ENCODE data around the gene ARHGAP5.
"Not testable (repeated sequence)": the region's sequence is repeated elsewhere in the genome, so short reads cannot be mapped to it uniquely, and the experiment has no call there.

ARHGAP5 gene

DNA sequence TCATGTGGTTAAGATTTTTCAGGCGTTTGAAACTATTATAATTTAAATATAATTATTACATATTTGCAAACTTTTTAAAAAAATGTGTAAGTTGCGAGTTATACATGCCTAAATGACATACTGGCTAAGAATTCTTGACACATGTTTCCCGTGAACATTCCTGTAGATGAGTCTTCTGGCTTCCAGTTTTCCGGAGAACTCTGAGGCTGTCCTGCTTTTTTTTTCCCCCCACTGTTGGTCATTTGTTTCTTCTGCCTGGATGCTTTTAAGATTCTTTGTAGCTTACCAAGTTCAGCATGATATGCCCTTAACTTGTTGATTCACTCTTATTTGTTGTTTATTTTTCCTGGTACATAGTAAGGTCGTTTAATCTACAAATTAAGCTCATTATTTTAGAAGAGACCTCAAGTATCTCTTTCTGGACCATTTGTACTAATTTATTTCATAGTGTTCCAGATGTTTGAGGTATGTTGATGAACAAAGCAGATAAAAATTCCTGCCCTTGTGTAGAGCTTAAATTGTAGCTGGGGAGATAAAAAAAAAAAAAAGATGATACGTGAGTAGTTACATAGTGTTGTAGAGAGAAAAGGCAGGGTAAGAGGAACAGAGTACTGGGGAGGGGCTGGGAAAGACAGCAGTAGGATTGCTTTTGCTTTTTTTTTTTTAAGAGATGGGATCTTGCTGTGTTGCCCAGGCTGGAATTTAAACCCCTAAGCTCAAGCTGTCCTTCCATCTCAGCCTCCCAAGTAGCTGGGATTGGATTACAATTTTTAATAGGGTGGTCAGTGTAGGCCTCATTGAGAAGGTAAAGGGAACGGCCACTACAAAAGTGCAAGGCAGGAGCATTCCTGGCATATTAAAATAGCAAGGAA lies 32.8 kb downstream of the ARHGAP5 start:
- DNase-seq (ENCODE audit: low spot score) = no peak
- H3K27ac ChIP-seq = no peak overlapping the region
- TF ChIP-seq, protein P1, sequence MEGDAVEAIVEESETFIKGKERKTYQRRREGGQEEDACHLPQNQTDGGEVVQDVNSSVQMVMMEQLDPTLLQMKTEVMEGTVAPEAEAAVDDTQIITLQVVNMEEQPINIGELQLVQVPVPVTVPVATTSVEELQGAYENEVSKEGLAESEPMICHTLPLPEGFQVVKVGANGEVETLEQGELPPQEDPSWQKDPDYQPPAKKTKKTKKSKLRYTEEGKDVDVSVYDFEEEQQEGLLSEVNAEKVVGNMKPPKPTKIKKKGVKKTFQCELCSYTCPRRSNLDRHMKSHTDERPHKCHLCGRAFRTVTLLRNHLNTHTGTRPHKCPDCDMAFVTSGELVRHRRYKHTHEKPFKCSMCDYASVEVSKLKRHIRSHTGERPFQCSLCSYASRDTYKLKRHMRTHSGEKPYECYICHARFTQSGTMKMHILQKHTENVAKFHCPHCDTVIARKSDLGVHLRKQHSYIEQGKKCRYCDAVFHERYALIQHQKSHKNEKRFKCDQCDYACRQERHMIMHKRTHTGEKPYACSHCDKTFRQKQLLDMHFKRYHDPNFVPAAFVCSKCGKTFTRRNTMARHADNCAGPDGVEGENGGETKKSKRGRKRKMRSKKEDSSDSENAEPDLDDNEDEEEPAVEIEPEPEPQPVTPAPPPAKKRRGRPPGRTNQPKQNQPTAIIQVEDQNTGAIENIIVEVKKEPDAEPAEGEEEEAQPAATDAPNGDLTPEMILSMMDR (IDR thresholded peaks at IDR 0.05) = no peak
- no peak overlapping the region for H3K4me3 ChIP-seq

DNA sequence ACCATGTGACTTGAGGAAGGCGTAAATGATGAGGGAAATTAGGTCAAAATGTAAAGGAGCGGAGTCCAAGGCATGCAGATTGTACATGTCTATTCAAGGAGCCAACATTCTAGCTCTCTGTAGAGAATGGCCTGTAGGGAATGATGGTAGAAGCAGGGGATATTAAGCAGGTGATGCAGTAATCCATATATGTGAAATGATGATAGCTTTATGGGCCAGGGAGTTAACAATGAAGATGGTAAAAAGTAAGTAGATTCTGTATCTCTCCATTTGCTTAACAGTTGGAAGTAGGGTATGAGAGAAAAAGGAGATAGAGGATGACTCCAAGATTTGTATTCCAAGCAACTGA lies 33.4 kb downstream of the ARHGAP5 start:
- TF ChIP-seq, protein P1 (IDR thresholded peaks at IDR 0.05) = no peak
- H3K27ac ChIP-seq = no peak overlapping the region

DNA sequence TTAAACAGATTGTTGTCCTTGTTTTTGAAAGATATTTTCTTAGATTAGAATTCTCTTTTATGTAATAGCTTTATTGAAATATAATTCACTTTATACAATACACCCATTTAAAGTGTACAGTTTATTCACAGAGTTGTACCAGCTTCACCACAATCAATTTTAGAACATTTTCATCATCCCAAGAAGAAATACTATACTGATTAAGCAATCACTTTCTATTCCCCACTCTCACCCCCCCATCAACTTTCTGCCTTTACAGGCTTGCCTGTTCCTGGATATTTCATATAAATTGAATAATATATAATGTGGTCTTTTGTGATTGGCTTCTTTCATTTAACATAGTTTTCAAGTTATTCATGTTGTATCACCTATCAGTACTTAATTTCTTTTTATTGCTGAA lies 44.4 kb downstream of the ARHGAP5 start:
- no peak overlapping the region for H3K4me3 ChIP-seq
- DNase-seq (ENCODE audit: low spot score) = no peak
- TF ChIP-seq, protein P1 (IDR thresholded peaks at IDR 0.05) = no peak
- H3K27ac ChIP-seq = no peak overlapping the region

More for the DNA sequence above, 33.4 kb downstream of the ARHGAP5 start:
- H3K4me3 ChIP-seq = no peak overlapping the region
- no peak for DNase-seq (ENCODE audit: low spot score)

DNA sequence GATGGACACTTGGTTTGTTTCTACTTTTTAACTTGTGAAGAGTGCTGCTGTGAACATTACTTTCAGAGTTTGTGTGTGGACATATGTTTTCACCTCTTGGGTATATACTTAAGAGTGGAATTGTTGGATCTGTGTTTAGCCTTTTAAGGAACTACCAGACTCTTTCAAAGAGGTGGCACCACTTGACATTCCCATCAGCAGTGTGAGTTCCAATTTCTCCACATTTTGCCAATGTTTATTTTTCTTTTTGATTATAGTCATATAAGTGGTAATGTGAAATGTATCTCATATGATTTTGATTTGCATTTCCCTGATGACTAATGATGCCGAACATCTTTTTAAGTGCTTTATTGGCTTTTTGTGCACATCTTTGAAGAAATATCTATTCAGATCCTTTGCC lies 44.8 kb downstream of the ARHGAP5 start:
- TF ChIP-seq, protein P1 (IDR thresholded peaks at IDR 0.05) = no peak

DNA sequence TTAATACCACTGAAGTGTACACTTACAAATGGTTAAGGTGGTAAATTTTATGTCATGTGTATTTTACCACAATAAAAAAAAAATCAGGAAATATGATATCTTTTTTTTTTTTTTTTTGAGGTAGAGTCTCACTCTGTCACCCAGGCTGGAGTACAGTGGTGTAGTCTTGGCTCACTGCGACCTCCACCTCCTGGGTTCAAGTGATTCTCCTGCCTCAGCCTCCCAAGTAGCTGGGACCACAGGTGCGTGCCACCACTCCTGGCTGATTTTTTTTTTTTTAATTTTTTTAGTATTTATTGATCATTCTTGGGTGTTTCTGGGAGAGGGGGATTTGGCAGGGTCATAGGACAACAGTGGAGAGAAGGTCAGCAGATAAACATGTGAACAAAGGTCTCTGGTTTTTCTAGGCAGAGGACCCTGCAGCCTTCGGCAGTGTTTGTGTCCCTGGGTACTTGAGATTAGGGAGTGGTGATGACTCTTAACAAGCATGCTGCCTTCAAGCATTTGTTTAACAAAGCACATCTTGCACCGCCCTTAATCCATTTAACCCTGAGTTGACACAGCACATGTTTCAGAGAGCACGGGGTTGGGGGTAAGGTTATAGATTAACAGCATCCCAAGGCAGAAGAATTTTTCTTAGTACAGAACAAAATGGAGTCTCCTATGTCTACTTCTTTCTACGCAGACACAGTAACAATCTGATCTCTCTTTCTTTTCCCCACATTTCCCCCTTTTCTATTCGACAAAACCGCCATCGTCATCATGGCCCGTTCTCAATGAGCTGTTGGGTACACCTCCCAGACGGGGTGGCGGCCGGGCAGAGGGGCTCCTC lies 50.0 kb downstream of the ARHGAP5 start:
- H3K4me3 ChIP-seq; H3K27ac ChIP-seq; DNase-seq (ENCODE audit: low spot score): not testable (repeated sequence)

More for the DNA sequence above, 44.8 kb downstream of the ARHGAP5 start:
- H3K4me3 ChIP-seq = no peak overlapping the region
- DNase-seq (ENCODE audit: low spot score) = no peak
- H3K27ac ChIP-seq = no peak overlapping the region

DNA sequence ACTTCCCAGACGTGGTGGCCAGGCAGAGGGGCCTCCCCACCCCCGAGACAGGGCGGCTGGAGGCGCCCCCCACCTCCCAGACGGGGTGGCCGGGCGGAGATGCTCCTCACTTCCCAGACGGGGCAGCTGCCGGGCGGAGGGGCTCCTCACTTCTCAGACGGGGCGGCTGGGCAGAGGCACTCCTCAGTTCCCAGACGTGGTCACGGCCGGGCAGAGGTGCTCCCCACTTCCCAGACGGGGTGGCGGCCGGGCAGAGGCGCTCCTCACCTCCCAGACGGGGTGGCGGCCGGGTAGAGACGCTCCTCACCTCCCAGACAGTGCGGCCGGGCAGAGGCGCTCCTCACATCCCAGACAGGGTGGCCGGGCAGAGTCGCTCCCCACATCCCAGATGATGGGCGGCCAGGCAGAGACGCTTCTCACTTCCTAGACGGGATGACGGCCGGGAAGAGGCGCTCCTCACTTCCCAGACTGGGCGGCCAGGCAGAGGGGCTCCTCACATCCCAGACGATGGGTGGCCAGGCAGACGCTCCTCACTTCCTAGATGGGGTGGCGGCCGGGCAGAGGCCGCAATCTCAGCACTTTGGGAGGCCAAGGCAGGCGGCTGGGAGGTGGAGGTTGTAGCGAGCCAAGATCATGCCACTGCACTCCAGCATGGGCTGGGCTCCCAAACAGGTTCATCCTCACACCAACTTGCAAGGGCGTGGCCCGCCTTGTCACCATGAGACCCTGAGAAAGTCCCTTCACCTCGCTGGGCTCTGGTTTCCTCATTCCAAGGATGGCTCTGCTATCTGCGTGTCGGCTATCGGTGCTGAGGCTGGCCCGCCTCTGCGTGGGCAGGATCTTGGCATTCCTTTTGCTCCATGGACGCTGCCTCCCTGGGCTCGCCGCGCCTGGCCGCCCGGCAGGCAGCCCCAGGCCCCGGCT lies 50.9 kb downstream of the ARHGAP5 start:
- not testable (repeated sequence) for H3K4me3 ChIP-seq; DNase-seq (ENCODE audit: low spot score); H3K27ac ChIP-seq

DNA sequence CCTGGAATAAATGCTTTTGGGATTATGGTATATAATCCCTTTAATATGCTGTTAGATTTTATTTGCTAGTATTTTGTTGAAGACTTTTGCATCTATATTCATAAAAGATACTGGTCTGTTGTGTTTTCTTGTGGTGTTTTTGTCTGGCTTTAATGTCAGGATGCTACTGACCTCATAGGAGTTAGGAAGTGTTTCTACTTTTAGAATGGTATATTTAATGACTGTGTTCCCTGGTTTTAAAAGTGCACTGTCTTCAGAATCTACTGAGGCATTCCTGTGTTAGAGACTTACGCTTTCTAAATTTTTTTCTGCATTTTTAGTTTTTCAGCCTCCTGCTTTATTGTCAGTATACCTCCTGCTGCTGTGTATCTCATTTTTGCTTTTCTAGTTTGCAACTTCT lies 51.6 kb downstream of the ARHGAP5 start:
- DNase-seq (ENCODE audit: low spot score) = no peak
- TF ChIP-seq, protein P1 (IDR thresholded peaks at IDR 0.05) = no peak
- no peak overlapping the region for H3K27ac ChIP-seq
- H3K4me3 ChIP-seq = no peak overlapping the region
